ENCODE data around the gene LAYN.

DNA sequence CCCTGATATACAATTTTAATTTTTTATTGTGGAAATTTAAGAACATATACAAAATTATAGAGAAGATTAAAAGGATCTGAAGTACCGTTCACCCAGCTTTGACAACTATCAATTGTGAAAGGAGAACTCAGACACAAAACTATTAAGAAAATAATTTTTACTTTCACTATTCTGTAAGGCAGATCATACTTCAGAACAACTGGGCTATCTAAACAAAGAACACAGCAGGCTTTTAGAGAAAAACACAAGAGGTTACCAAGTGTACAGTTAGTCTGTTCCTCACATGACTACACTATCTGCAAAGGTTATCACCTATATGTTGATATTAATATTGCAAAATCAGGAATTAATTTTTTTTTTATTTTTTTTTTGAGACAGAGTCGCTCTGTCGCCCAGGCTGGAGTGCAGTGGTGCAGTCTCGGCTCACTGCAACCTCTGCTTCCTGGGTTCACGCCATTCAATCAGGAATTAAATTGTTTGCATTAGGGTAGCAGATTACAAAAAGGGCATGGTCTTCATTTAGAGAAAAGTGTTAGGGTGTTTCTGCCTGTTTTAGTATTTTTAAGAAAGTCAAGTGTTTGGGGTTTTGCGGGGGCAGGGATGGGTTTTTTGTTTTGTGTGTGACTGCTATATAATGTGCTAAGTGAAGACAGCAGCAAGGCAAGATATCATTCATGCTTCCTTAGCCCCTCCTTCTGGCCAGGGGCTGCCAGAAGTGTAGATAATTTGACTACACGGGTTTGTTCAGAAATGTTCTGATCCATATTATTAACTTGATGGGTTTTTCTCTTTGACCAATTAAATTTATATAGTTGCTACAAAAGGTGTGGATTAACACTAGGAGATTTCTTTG lies 34.1 kb downstream of the LAYN start:
- no peak for TF ChIP-seq CTCF (IDR thresholded peaks at IDR 0.05; ENCODE audit: low read depth, low read length)
- TF ChIP-seq POLR2A (IDR thresholded peaks at IDR 0.05; ENCODE audit: extremely low read depth, insufficient read length), result no peak
